ENCODE results near the gene CCNT1. TPM values are rescaled to one million over a fixed set of nuclear protein-coding genes. Genes with fewer than 3 reads are reported as not detected.

CCNT1 gene
- total and polyA plus RNA-seq, 4 donors: 15.2 to 34.6 (median 23.3) TPM

DNA sequence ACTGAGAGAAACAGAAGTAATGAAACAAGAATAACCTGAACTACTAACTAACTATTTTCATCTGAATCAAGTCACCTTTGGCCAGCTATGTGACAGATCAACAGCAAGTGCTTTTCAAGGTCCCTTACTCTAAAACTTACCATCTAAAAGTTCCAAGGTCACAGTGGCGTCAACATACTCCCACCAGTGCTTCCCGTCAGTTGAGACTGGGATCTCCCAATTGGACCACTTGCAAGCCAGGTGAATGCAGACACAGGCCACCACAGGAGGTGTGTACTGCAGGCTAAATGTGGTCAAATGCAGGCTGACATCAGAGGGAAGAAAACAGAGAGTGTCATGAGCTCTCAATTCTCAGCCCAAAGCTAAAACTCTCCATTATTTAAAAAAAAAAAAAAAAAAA lies 20.6 kb downstream of the CCNT1 start:
- 100% methylated on average over 1 of the region's 2 CpGs for WGBS (ENCODE audit: insufficient coverage)
- no peaks in the 10 kb centered on the region for H3K27me3 ChIP-seq (ENCODE audit: control insufficient read depth, insufficient read depth, low read length)
- H3K36me3 ChIP-seq (ENCODE audit: control insufficient read depth, insufficient read depth, low read length): peaks cover 29% of the 10 kb centered on the region

GRCh38 chr12:48694038-48694437 lies 22.5 kb downstream of the CCNT1 start:
- Histone ChIP-seq H3K4me1 (ENCODE audit: control insufficient read depth, insufficient read depth, low read length) (no peaks in the 10 kb centered on the region), H3K36me3 (ENCODE audit: control insufficient read depth, insufficient read depth, low read length) (peaks cover 29% of the 10 kb centered on the region), H3K4me3 (ENCODE audit: low read depth, low read length) (no peak overlapping the region), H3K27me3 (ENCODE audit: control insufficient read depth, insufficient read depth, low read length) (no peaks in the 10 kb centered on the region), H3K27ac (ENCODE audit: low read depth, low read length) (no peak overlapping the region), H3K9me3 (ENCODE audit: control insufficient read depth, insufficient read depth, low read length) (no peaks in the 10 kb centered on the region)
- DNase-seq (ENCODE audit: low read depth in 4 of 6, low spot score in 6 of 6): no peak
- 96% methylated on average over 4 of the region's 6 CpGs for WGBS (ENCODE audit: insufficient coverage)

More for the DNA sequence above, 20.6 kb downstream of the CCNT1 start:
- Histone ChIP-seq H3K9me3 (ENCODE audit: control insufficient read depth, insufficient read depth, low read length) (no peaks in the 10 kb centered on the region), H3K4me1 (ENCODE audit: control insufficient read depth, insufficient read depth, low read length) (no peaks in the 10 kb centered on the region), H3K4me3 (ENCODE audit: low read depth, low read length) (no peak overlapping the region), H3K27ac (ENCODE audit: low read depth, low read length) (no peak overlapping the region)
- DNase-seq (ENCODE audit: low read depth in 4 of 6, low spot score in 6 of 6): no peak

- Histone ChIP-seq H3K9me3 (ENCODE audit: control insufficient read depth, insufficient read depth, low read length) (no peaks in the 10 kb centered on the region), H3K36me3 (ENCODE audit: control insufficient read depth, insufficient read depth, low read length) (peaks cover 29% of the 10 kb centered on the region), H3K4me3 (ENCODE audit: low read depth, low read length) (no peak overlapping the region), H3K27me3 (ENCODE audit: control insufficient read depth, insufficient read depth, low read length) (no peaks in the 10 kb centered on the region), H3K4me1 (ENCODE audit: control insufficient read depth, insufficient read depth, low read length) (no peaks in the 10 kb centered on the region), H3K27ac (ENCODE audit: low read depth, low read length) (no peak overlapping the region)
- DNase-seq (ENCODE audit: low read depth in 4 of 6, low spot score in 6 of 6): no peak
- 97% methylated on average over 6 of the region's 6 CpGs for WGBS (ENCODE audit: insufficient coverage)
Observed at GRCh38 chr12:48693572-48693971, 22.9 kb downstream of the CCNT1 start.

- Histone ChIP-seq H3K27ac (ENCODE audit: low read depth, low read length) (no peak overlapping the region), H3K4me1 (ENCODE audit: control insufficient read depth, insufficient read depth, low read length) (no peaks in the 10 kb centered on the region), H3K4me3 (ENCODE audit: low read depth, low read length) (no peak overlapping the region), H3K36me3 (ENCODE audit: control insufficient read depth, insufficient read depth, low read length) (peaks cover 27% of the 10 kb centered on the region), H3K27me3 (ENCODE audit: control insufficient read depth, insufficient read depth, low read length) (no peaks in the 10 kb centered on the region), H3K9me3 (ENCODE audit: control insufficient read depth, insufficient read depth, low read length) (no peaks in the 10 kb centered on the region)
- no peak for DNase-seq (ENCODE audit: low read depth in 4 of 6, low spot score in 6 of 6)
- no CpG with 5 or more reads among the region's 2 CpGs for WGBS (ENCODE audit: insufficient coverage)
Observed at GRCh38 chr12:48691826-48692487, 24.6 kb downstream of the CCNT1 start.

GRCh38 chr12:48690990-48691389 lies 25.5 kb downstream of the CCNT1 start:
- H3K27ac ChIP-seq (ENCODE audit: low read depth, low read length): no peak overlapping the region
- H3K4me1 ChIP-seq (ENCODE audit: control insufficient read depth, insufficient read depth, low read length): no peaks in the 10 kb centered on the region
- no peaks in the 10 kb centered on the region for H3K27me3 ChIP-seq (ENCODE audit: control insufficient read depth, insufficient read depth, low read length)
- H3K9me3 ChIP-seq (ENCODE audit: control insufficient read depth, insufficient read depth, low read length): no peaks in the 10 kb centered on the region
- no peak overlapping the region for H3K4me3 ChIP-seq (ENCODE audit: low read depth, low read length)
- H3K36me3 ChIP-seq (ENCODE audit: control insufficient read depth, insufficient read depth, low read length): peaks cover 25% of the 10 kb centered on the region
- 90% methylated on average over 3 of the region's 4 CpGs for WGBS (ENCODE audit: insufficient coverage)
- no peak for DNase-seq (ENCODE audit: low read depth in 4 of 6, low spot score in 6 of 6)

DNA sequence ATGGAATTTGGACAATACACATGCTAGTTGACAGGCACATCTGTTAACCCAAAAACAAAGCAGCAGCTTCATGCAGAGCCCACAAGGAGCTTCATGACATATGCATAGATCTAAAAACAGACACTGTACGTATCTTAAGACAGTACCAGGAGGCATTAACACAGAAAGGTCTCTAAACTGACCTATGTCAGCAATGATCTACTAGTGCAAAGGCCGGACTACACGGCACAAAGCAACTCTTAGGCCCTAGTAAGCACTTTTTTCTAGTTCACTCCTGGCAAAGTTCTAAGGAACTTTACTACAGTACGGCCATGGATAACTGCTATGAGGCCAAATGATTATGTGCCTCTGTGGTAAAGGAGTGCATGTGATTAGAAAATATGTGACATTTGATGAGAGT lies 26.1 kb downstream of the CCNT1 start:
- no peaks in the 10 kb centered on the region for H3K9me3 ChIP-seq (ENCODE audit: control insufficient read depth, insufficient read depth, low read length)
- no peak overlapping the region for H3K27ac ChIP-seq (ENCODE audit: low read depth, low read length)
- H3K4me1 ChIP-seq (ENCODE audit: control insufficient read depth, insufficient read depth, low read length): no peaks in the 10 kb centered on the region
- H3K27me3 ChIP-seq (ENCODE audit: control insufficient read depth, insufficient read depth, low read length): no peaks in the 10 kb centered on the region
- WGBS (ENCODE audit: insufficient coverage): 67% methylated on average over 3 of the region's 4 CpGs
- H3K36me3 ChIP-seq (ENCODE audit: control insufficient read depth, insufficient read depth, low read length): peaks cover 23% of the 10 kb centered on the region
- H3K4me3 ChIP-seq (ENCODE audit: low read depth, low read length): no peak overlapping the region
- no peak for DNase-seq (ENCODE audit: low read depth in 4 of 6, low spot score in 6 of 6)

- no peak overlapping the region for H3K27ac ChIP-seq (ENCODE audit: low read depth, low read length)
- no peak for DNase-seq (ENCODE audit: low read depth in 4 of 6, low spot score in 6 of 6)
- WGBS (ENCODE audit: insufficient coverage): no CpG with 5 or more reads among the region's 1 CpG
- no peaks in the 10 kb centered on the region for H3K27me3 ChIP-seq (ENCODE audit: control insufficient read depth, insufficient read depth, low read length)
- H3K4me3 ChIP-seq (ENCODE audit: low read depth, low read length): no peak overlapping the region
- no peaks in the 10 kb centered on the region for H3K9me3 ChIP-seq (ENCODE audit: control insufficient read depth, insufficient read depth, low read length)
- H3K36me3 ChIP-seq (ENCODE audit: control insufficient read depth, insufficient read depth, low read length): peaks cover 13% of the 10 kb centered on the region
- H3K4me1 ChIP-seq (ENCODE audit: control insufficient read depth, insufficient read depth, low read length): no peaks in the 10 kb centered on the region
Observed at GRCh38 chr12:48688836-48689235, 27.7 kb downstream of the CCNT1 start.

GRCh38 chr12:48687592-48687991 lies 28.9 kb downstream of the CCNT1 start:
- no peak overlapping the region for H3K27ac ChIP-seq (ENCODE audit: low read depth, low read length)
- peaks cover 2% of the 10 kb centered on the region for H3K36me3 ChIP-seq (ENCODE audit: control insufficient read depth, insufficient read depth, low read length)
- H3K27me3 ChIP-seq (ENCODE audit: control insufficient read depth, insufficient read depth, low read length): no peaks in the 10 kb centered on the region
- WGBS (ENCODE audit: insufficient coverage): no CpG with 5 or more reads among the region's 4 CpGs
- peaks cover 2% of the 10 kb centered on the region for H3K4me1 ChIP-seq (ENCODE audit: control insufficient read depth, insufficient read depth, low read length)
- DNase-seq (ENCODE audit: low read depth in 4 of 6, low spot score in 6 of 6): no peak
- H3K4me3 ChIP-seq (ENCODE audit: low read depth, low read length): no peak overlapping the region
- no peaks in the 10 kb centered on the region for H3K9me3 ChIP-seq (ENCODE audit: control insufficient read depth, insufficient read depth, low read length)

DNA sequence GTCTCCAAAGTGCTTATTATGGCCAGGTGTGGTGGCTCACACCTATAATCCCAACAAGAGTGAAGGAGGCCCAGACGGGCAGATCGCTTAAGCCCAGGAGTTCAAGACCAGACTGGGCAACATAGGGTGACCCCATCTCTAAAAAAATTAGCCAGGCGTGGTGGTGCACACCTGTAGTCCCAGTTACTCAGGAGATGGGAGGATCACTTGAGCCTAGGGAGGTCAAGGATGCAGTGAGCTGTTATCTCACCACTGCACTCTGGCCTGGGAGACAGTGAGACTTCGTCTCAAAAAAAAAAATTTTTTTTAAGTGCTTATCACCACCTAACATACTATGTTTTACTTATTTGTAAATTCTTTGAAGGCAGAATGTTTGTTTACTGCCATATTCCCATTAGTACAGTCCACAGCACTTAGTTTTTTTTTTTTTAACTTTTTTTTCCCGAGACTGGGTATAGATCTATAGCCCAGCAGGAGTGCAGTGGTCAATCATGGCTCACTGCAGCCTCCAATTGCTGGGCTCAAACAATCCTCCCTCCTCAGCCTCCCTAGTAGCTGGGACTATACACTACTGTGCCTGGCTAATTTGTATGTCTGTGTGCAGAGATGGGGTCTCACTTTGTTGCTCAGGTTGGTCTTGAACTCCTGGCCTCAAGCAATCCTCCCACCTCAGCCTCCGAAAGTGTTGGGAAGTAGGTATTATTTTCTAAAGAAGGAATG lies 29.7 kb downstream of the CCNT1 start:
- Histone ChIP-seq H3K4me1 (ENCODE audit: control insufficient read depth, insufficient read depth, low read length) (peaks cover 5% of the 10 kb centered on the region), H3K36me3 (ENCODE audit: control insufficient read depth, insufficient read depth, low read length) (peaks cover 2% of the 10 kb centered on the region), H3K27ac (ENCODE audit: low read depth, low read length) (no peak overlapping the region), H3K27me3 (ENCODE audit: control insufficient read depth, insufficient read depth, low read length) (no peaks in the 10 kb centered on the region), H3K4me3 (ENCODE audit: low read depth, low read length) (no peak overlapping the region), H3K9me3 (ENCODE audit: control insufficient read depth, insufficient read depth, low read length) (no peaks in the 10 kb centered on the region)
- WGBS (ENCODE audit: insufficient coverage): 96% methylated on average over 2 of the region's 6 CpGs
- DNase-seq (ENCODE audit: low read depth in 4 of 6, low spot score in 6 of 6): no peak

- H3K27ac ChIP-seq (ENCODE audit: low read depth, low read length): no peak overlapping the region
- no peaks in the 10 kb centered on the region for H3K9me3 ChIP-seq (ENCODE audit: control insufficient read depth, insufficient read depth, low read length)
- 60% methylated on average over 3 of the region's 3 CpGs for WGBS (ENCODE audit: insufficient coverage)
- H3K4me3 ChIP-seq (ENCODE audit: low read depth, low read length): no peak overlapping the region
- no peaks in the 10 kb centered on the region for H3K27me3 ChIP-seq (ENCODE audit: control insufficient read depth, insufficient read depth, low read length)
- H3K36me3 ChIP-seq (ENCODE audit: control insufficient read depth, insufficient read depth, low read length): peaks cover 2% of the 10 kb centered on the region
- no peak for DNase-seq (ENCODE audit: low read depth in 4 of 6, low spot score in 6 of 6)
- H3K4me1 ChIP-seq (ENCODE audit: control insufficient read depth, insufficient read depth, low read length): peaks cover 5% of the 10 kb centered on the region
Observed at GRCh38 chr12:48686037-48686595, 30.4 kb downstream of the CCNT1 start.

Data from spinal cord (tissue), 10 donors.